A549 treated with DMSO at 1 μM for 4 hours (cell line): Measurements from ENCODE around the gene RHEBL1. TPM values are rescaled to one million over a fixed set of nuclear protein-coding genes. Genes with fewer than 3 reads are reported as not detected.

Source experiments
- total RNA-seq: library from RNA; stranded (reverse); fragments of 200-300 nt; extraction: Qiagen RNA extraction; gene quantifications from 5 replicates; pipeline ENCODE4 v1.2.3, GENCODE V29; 2022; ENCODE audit warnings: low read depth

RHEBL1 gene, protein sequence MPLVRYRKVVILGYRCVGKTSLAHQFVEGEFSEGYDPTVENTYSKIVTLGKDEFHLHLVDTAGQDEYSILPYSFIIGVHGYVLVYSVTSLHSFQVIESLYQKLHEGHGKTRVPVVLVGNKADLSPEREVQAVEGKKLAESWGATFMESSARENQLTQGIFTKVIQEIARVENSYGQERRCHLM
- 3.9 to 6.4 TPM (median 5.7 TPM) in 5 replicates for total RNA-seq

DNA sequence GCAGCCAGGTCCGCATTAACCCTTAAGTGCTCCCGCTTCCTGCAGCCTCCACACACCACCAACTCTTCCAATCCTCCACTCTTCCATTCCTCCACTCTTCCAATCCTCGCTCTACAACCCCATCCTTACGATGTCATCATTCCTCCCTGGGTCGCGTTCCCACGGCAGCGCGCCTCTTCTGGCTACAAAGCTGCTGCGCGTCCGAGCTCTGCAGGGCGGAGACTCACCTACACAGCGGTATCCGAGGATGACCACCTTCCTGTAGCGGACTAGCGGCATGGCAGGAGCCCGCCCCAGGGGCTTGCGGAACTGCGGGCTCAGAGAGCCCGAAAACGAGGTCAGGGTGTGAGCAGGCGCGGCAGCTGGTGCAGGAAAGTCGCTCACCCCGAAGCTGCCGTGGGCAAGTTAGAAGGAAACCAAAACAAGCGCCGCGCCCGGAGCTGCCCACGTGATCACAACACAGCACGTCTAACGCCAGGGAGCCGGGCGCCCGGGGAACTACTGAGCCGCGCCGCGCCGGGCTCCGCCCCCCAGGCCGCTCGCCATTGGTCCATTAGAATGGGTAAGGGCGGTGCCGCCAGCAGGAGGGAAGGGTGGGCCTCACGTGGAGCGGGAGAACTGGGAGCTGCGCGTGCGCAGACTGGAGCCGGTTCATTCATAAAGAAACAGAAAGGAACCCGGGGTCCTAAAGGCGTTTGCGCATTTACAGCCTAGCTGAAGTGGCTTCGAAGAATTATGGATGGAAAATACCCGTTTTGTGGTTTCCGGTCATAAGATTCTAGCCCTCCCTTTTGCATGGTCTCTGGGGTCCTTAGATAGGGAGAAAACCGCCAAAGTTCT is at the start of gene RHEBL1:
RHEBL1 (minus strand) TSS at position 473 of the 840 bp plus-strand sequence; CDS start at position 279, 194 bp downstream.

GRCh38 chr12:49110464-49111155 is 40.8 kb upstream of the RHEBL1 start, which contains the start of gene LMBR1L:
LMBR1L (minus strand) TSS chr12:49110847; CDS start chr12:49110555, 292 bp downstream.

GRCh38 chr12:49094160-49094974 is 24.6 kb upstream of the RHEBL1 start, which contains the start of gene DHH:
DHH (minus strand) TSS chr12:49094801; CDS start chr12:49094512, 289 bp downstream.

GRCh38 chr12:49060237-49061156 is 9.3 kb downstream of the RHEBL1 start, which contains the start of gene KMT2D:
KMT2D (minus strand) TSS chr12:49060794; CDS start chr12:49055324, 5,470 bp downstream.

DNA sequence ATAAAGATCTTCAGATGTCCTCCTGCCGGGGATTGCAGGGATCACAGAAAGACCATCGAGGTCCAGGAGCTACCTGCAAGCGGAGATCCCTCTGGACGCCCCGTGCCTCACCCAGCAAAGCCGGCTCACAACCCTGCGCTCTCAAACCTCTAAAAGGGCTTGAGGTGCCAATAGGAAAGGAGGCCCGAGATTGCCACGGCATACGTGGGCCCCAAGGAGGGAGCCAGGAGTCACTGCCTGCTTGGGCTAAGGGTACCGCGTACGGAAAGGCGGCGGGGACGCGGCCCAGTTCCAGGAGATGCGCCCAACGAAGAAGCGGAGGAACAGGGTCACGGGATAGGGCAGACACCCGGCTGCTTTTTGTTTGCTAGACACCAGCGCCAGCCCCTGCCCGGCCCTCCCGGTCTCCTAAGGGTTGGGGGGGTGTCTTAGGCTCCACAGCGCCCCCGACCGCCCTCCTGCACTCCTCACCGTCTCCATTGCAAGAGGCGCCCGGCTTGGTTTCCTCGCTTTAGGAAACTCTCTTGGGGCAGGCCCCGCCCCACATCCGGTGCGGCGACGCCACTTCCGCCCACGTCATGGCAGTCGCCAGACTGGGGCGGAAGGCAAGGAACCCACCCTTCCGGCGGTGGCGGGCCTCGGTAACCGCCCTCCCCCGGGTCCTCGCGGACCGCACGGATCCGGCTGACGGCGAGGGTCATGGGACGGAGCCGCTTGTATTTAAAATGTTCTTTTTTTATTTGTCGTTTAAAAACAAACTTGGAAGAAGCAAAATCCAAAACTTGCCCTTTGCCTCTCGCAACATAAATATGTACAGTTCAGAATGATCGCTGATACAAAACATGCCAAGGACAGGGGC is 51.3 kb downstream of the RHEBL1 start, which contains the start of gene PRKAG1:
PRKAG1 (minus strand) TSS at position 516 of the 859 bp plus-strand sequence; CDS start at position 480, 36 bp downstream.

Other genes with a start within 250 kb of the RHEBL1 start
- gene DDX23, start 217.8 kb downstream of the RHEBL1 start, total RNA-seq: 74.3 to 96.1 TPM (median 87.6 TPM) in 5 replicates
- gene RND1, start 204.1 kb downstream of the RHEBL1 start, total RNA-seq: 17.0 to 23.9 TPM (median 19.9 TPM) in 5 replicates
- gene FKBP11, start 144.5 kb downstream of the RHEBL1 start, total RNA-seq: 45.2 to 56.0 TPM (median 53.7 TPM) in 5 replicates
- gene ARF3, start 112.5 kb downstream of the RHEBL1 start, total RNA-seq: 124 to 166 TPM (median 152 TPM) in 5 replicates
- 1.7 to 3.0 TPM (median 2.5 TPM) in 5 replicates for gene WNT10B, start 98.2 kb downstream of the RHEBL1 start, total RNA-seq
- 0.08 TPM in 1 of 5 replicates, not detected in the others for gene WNT1, start 91.7 kb downstream of the RHEBL1 start, total RNA-seq
- gene DDN, start 70.6 kb downstream of the RHEBL1 start, total RNA-seq: 0.58 to 0.73 TPM (median 0.65 TPM) in 5 replicates
- gene PRKAG1, start 51.2 kb downstream of the RHEBL1 start, total RNA-seq: 39.9 to 48.3 TPM (median 42.8 TPM) in 5 replicates
- 40.0 to 46.7 TPM (median 41.6 TPM) in 5 replicates for gene KMT2D, start 9.2 kb downstream of the RHEBL1 start, total RNA-seq
- gene DHH, start 24.8 kb upstream of the RHEBL1 start, total RNA-seq: 0.02 TPM in 2 of 5 replicates, not detected in the others
- 13.0 to 18.6 TPM (median 17.5 TPM) in 5 replicates for gene LMBR1L, start 40.9 kb upstream of the RHEBL1 start, total RNA-seq
- gene TUBA1B, start 61.4 kb upstream of the RHEBL1 start, total RNA-seq: 2,295 to 2,611 TPM (median 2,449 TPM) in 5 replicates
- 167 to 207 TPM (median 191 TPM) in 5 replicates for gene TUBA1A, start 119.1 kb upstream of the RHEBL1 start, total RNA-seq
- gene TUBA1C, start 195.1 kb upstream of the RHEBL1 start, total RNA-seq: 1,753 to 2,247 TPM (median 1,843 TPM) in 5 replicates
- 0.52 to 1.2 TPM (median 0.83 TPM) in 5 replicates for gene PRPH, start 225.2 kb upstream of the RHEBL1 start, total RNA-seq